K562 (cell line): ENCODE measurements around the gene HACD1. TPM values are rescaled to one million over a fixed set of nuclear protein-coding genes. Genes with fewer than 3 reads are reported as not detected.

Experiments used
- BMI1 ChIP-seq: fragments of 150-350 bp; IDR thresholded peaks from 2 replicates; pipeline ENCODE4 v1.6.1; 2014; ENCODE audit warnings: low read length
- SMARCC2 ChIP-seq: fragments of 450-650 bp; IDR thresholded peaks from 2 replicates; pipeline ENCODE4 v1.6.1; 2017; ENCODE audit warnings: antibody characterized with exemption, moderate library complexity, mild to moderate bottlenecking, low read depth
- polyA plus RNA-seq, 8 experiments: library from polyadenylated mRNA; depleted of rRNA in 4 of 8; stranded (reverse) in 5 of 8; unstranded in 3 of 8; fragments of >200 nt; fragmentation: Nextera tagmentation in 2 of 8; fragmentation: Illumina TruSeq in 1 of 8; extraction: Ambion mirVana in 2 of 8; extraction: Trizol in 1 of 8; gene quantifications; 2 replicates each; pipeline versions ENCODE4 v1.2.1 to v1.2.3, GENCODE V29; 2011 to 2014; ENCODE audit warnings: inconsistent platforms in 1 of 8, missing spikeins in 1 of 8
- total RNA-seq, 7 experiments: library from RNA; depleted of rRNA in 6 of 7; stranded (reverse); fragments of >200 nt in 6 of 7; fragmentation: Illumina TruSeq in 2 of 7; extraction: Trizol in 2 of 7; gene quantifications; 2 replicates each; pipeline versions ENCODE4 v1.2.1 to v1.2.3, GENCODE V29; 2011 to 2021; ENCODE audit warnings: low replicate concordance in 1 of 7
- TF ChIP-seq, protein P1 (sequence below): fragments of 450-650 bp; formaldehyde crosslinking; IDR thresholded peaks from 2 replicates; pipeline ENCODE4 v1.4.0; 2020; ENCODE audit warnings: mild to moderate bottlenecking, mixed read lengths
- TF ChIP-seq, protein P2 (sequence below): fragments of 450-650 bp; formaldehyde crosslinking; IDR thresholded peaks from 2 replicates; pipeline ENCODE4 v1.4.0; 2022; ENCODE audit warnings: missing genetic modification characterization
- TF ChIP-seq, protein P3 (sequence below): IDR thresholded peaks from 2 replicates; pipeline ENCODE4 v1.6.1; 2014; ENCODE audit warnings: antibody characterized with exemption
- TF ChIP-seq, protein P4 (sequence below): fragments of 450-650 bp; IDR thresholded peaks from 2 replicates; pipeline ENCODE4 v1.6.1; 2017; ENCODE audit warnings: antibody characterized with exemption

The HACD1 gene
- total and polyA plus RNA-seq, 9 of the 15 experiments (the other 6 are each of a cell fraction or from before 2014, with no cell fraction given), result 0.99 to 4.5 (median 2.4) TPM

DNA sequence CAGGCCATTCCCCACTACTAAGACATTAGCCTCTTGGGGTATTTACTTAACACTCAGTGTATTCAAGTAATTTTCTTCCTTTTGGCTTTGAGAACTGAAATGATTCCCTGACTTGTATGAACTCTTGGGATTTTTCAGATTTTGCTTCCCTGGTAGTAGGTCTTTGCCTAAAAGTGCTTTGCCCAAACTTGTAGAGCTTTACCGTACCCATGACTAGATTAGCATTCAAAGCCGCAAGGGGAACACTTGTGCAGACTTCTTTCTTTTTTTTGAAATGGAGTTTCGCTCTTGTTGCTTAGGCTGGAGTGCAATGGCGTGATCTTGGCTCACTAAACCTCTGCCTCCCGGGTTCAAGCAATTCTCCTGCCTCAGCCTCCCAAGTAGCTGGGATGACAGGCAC, 20.7 kb upstream of the HACD1 start (continued):
- TF ChIP-seq, protein P1, sequence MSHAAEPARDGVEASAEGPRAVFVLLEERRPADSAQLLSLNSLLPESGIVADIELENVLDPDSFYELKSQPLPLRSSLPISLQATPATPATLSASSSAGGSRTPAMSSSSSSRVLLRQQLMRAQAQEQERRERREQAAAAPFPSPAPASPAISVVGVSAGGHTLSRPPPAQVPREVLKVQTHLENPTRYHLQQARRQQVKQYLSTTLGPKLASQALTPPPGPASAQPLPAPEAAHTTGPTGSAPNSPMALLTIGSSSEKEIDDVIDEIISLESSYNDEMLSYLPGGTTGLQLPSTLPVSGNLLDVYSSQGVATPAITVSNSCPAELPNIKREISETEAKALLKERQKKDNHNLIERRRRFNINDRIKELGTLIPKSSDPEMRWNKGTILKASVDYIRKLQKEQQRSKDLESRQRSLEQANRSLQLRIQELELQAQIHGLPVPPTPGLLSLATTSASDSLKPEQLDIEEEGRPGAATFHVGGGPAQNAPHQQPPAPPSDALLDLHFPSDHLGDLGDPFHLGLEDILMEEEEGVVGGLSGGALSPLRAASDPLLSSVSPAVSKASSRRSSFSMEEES (CRISPR knock-in tag), result no peak
- TF ChIP-seq, protein P2, sequence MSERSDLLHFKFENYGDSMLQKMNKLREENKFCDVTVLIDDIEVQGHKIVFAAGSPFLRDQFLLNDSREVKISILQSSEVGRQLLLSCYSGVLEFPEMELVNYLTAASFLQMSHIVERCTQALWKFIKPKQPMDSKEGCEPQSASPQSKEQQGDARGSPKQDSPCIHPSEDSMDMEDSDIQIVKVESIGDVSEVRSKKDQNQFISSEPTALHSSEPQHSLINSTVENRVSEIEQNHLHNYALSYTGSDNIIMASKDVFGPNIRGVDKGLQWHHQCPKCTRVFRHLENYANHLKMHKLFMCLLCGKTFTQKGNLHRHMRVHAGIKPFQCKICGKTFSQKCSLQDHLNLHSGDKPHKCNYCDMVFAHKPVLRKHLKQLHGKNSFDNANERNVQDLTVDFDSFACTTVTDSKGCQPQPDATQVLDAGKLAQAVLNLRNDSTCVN, result no peak
- no peak for TF ChIP-seq BMI1
- TF ChIP-seq SMARCC2, result no peak
- TF ChIP-seq, protein P3, sequence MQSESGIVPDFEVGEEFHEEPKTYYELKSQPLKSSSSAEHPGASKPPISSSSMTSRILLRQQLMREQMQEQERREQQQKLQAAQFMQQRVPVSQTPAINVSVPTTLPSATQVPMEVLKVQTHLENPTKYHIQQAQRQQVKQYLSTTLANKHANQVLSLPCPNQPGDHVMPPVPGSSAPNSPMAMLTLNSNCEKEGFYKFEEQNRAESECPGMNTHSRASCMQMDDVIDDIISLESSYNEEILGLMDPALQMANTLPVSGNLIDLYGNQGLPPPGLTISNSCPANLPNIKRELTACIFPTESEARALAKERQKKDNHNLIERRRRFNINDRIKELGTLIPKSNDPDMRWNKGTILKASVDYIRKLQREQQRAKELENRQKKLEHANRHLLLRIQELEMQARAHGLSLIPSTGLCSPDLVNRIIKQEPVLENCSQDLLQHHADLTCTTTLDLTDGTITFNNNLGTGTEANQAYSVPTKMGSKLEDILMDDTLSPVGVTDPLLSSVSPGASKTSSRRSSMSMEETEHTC, result no peak
- TF ChIP-seq, protein P4, sequence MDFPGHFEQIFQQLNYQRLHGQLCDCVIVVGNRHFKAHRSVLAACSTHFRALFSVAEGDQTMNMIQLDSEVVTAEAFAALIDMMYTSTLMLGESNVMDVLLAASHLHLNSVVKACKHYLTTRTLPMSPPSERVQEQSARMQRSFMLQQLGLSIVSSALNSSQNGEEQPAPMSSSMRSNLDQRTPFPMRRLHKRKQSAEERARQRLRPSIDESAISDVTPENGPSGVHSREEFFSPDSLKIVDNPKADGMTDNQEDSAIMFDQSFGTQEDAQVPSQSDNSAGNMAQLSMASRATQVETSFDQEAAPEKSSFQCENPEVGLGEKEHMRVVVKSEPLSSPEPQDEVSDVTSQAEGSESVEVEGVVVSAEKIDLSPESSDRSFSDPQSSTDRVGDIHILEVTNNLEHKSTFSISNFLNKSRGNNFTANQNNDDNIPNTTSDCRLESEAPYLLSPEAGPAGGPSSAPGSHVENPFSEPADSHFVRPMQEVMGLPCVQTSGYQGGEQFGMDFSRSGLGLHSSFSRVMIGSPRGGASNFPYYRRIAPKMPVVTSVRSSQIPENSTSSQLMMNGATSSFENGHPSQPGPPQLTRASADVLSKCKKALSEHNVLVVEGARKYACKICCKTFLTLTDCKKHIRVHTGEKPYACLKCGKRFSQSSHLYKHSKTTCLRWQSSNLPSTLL, result no peak
- TF ChIP-seq, all 486 proteins: peak for 0
